Right lobe of liver (tissue), 6 donors: Measurements from ENCODE around the gene PIGQ. TPM values are rescaled to one million over a fixed set of nuclear protein-coding genes. Genes with fewer than 3 reads are reported as not detected.

Experiments used
- ATAC-seq, 4 donors: fragments of 200-7000 bp; cut with Tn5 transposase; one replicate each; pipeline ENCODE4 v1.9.1; 2020; ENCODE audit warnings: mild to moderate bottlenecking in 4 of 4, moderate library complexity in 4 of 4
- DNase-seq, 3 donors: peaks; one replicate each; pipeline ENCODE4 v3.0.0-alpha.2; 2020
- H3K27ac ChIP-seq, 3 donors: fragments of 200-600 bp; one replicate each; pipeline ENCODE4 v1.8.0; 2022
- H3K27me3 ChIP-seq, 2 donors: fragments of 200-600 bp; one replicate each; pipeline ENCODE4 v1.8.0; 2022
- H3K36me3 ChIP-seq, 4 donors: fragments of 200-600 bp; sonication (generic) in 1 of 4; one replicate each; pipeline versions ENCODE4 v1.5.1 to v1.8.0; 2017 to 2022; ENCODE audit warnings: control low read depth in 1 of 4
- H3K4me1 ChIP-seq, 4 donors: fragments of 200-600 bp; sonication (generic) in 1 of 4; one replicate each; pipeline versions ENCODE4 v1.5.1 to v1.8.0; 2017 to 2022; ENCODE audit warnings: control low read depth in 1 of 4
- H3K4me3 ChIP-seq, 3 donors: fragments of 200-600 bp; one replicate each; pipeline ENCODE4 v1.8.0; 2022
- H3K9me3 ChIP-seq, 4 donors: fragments of 200-600 bp; sonication (generic) in 1 of 4; one replicate each; pipeline versions ENCODE4 v1.5.1 to v1.8.0; 2017 to 2022; ENCODE audit warnings: control low read depth in 1 of 4
- CTCF ChIP-seq, 4 donors: fragments of 200-600 bp in 3 of 4; fragments of 450-650 bp in 1 of 4; IDR thresholded peaks; one replicate each; pipeline versions ENCODE4 v1.5.1 to v1.8.0; 2016 to 2022; ENCODE audit warnings: antibody characterized with exemption in 4 of 4, mild to moderate bottlenecking in 2 of 4
- POLR2A ChIP-seq: fragments of 450-650 bp; IDR thresholded peaks from one replicate; pipeline ENCODE4 v1.6.1; 2017; ENCODE audit warnings: antibody characterized with exemption, mild to moderate bottlenecking
- WGBS: methylation state at CpG from one replicate; pipeline ENCODE4 v1.1.6; 2018; ENCODE audit warnings: low coverage, low lambda C conversion rate; ENCODE audit not compliant: insufficient coverage; ENCODE audit errors: missing lambda C conversion rate; 5-methylcytosine and 5-hydroxymethylcytosine counted together
- intact Hi-C, 2 donors: fragments of 100-400 bp; cut with DNase I; formaldehyde crosslinking; loops; one replicate each; pipeline versions ENCODE4 v1.11.2 to v1.14.1; 2022
- total RNA-seq, 6 experiments: library from RNA; depleted of rRNA in 2 of 6; stranded (reverse); fragments of >200 nt in 2 of 6; fragmentation: NEBNext Ultra II Directional in 3 of 6; extraction: Animal tissue kit (Norgen Biotek cat#: 25700) in 3 of 6; gene quantifications; one replicate each; pipeline versions ENCODE4 v1.1.0 to v1.2.4, GENCODE V29; 2016 to 2023
- donor health status: DM: no; HTN: yes; CAD: no.
- donor health status: DM: no; HTN: no; CAD: no.
- donor health status: DM: no; HTN: no; CAD: no.
- donor health status: DM: no; HTN: yes; CAD: no.
- donor health status: DM: no; HTN: yes; CAD: no.

The PIGQ gene
- total RNA-seq, 6 experiments from 2014 or later, result 19.5 to 32.0 (median 27.8) TPM

DNA sequence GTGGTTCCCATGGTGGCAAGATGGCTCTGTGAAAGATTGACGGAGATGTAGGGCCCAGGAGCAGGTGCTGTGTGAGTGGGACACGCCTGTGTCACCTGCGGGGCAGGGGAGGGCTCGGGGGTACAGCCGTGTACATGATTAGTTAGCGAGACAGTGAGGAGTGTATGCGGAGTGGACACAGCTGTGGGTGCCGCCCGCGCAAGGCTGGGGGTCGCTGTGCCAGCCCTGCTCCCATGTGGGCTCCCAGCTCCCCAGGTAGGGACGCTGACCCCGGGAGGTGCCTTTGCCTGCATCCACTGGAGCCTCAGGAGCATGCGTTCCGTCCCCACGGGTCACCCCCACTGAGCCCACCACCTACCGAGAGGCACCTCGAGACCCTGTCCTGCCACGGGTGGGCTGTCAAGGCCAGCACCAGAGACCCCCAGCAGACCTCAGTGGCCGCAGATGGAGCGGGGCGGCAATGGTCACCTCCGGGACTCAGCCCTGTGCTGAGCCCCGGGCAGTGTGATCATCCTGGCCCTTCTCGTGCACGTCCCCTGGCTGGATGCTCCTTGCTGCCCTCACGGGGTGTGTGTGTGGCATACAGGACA lies 34.8 kb upstream of the PIGQ start:
- intact Hi-C loops, result no loop called here
- H3K4me1 ChIP-seq, result peaks cover 0 to 32% (median 11%) of the 10 kb centered on the region in 4 donors
- no peaks in the 10 kb centered on the region for H3K9me3 ChIP-seq
- no peaks in the 10 kb centered on the region for H3K27me3 ChIP-seq
- H3K4me3 ChIP-seq, result peak overlapping the region in 1 of 3 donors; percentile 57
- DNase-seq (no peak), ATAC-seq (peak; percentile 42 to 59 (median 54))
- H3K36me3 ChIP-seq, result no peaks in the 10 kb centered on the region
- TF ChIP-seq POLR2A, result no peak
- TF ChIP-seq CTCF (IDR thresholded peaks at IDR 0.05), result peak in 1 of 4 donors; percentile 17
- H3K27ac ChIP-seq, result no peak overlapping the region
- 50% methylated on average over 1 of the region's 27 CpGs for WGBS

DNA sequence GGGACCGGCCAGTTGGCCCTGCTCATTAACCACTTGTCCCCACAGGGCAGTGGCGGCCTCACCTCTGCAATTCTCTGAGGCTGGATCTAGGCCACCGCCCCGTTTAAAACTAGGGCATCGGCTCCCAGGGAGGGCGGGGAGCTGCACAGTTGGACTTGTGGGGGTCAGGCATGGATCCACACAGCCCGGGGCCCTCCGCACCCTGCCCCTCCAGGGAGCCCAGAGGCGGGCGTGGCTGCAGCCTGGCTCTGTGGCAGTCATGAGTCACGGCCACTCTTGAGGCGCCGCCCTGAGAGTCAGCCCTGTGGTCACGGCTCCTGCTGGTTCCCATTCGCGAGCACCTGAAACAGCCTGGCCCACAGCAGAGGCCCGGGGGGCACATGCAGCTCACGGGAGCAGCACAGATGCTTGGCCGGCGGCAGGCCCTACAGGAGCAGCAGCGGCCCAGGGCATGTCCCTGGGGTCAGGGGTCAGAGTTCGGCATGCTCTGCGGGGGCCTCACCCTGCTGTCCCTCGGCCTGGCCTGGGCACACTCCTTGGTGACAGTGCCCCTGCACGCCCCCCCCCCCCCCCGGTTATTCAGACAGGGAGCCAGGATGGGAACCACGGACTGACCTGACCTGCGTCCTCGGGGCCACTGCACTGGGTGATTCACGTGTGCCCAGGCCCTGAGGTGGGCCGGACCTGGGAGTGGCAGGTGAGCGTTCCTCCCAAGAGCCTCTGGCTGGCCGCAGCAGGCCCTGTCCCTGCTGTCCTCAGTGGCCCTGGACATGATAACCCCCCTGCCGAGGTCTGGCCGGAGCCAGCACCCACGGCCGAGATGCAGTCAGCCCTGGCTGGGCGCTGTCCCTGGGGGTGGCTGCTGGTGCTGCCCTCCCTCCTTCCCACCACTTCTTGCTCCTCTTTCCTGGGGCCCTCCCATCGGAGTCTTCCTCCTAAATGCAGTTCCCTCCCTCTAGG lies 34.0 kb upstream of the PIGQ start:
- ATAC-seq, result peak; percentile 15 to 60 (median 18)
- TF ChIP-seq POLR2A, result no peak
- no peak for TF ChIP-seq CTCF (IDR thresholded peaks at IDR 0.05)
- WGBS, result 52% methylated on average over 7 of the region's 39 CpGs
- peak in 2 of 3 donors; percentile 64 to 87 for DNase-seq
- Histone ChIP-seq H3K4me1 (peaks cover 0 to 29% (median 11%) of the 10 kb centered on the region in 4 donors), H3K27me3 (no peaks in the 10 kb centered on the region), H3K36me3 (no peaks in the 10 kb centered on the region), H3K4me3 (no peak overlapping the region), H3K9me3 (no peaks in the 10 kb centered on the region), H3K27ac (no peak overlapping the region)
- intact Hi-C loops, result no loop called here

DNA sequence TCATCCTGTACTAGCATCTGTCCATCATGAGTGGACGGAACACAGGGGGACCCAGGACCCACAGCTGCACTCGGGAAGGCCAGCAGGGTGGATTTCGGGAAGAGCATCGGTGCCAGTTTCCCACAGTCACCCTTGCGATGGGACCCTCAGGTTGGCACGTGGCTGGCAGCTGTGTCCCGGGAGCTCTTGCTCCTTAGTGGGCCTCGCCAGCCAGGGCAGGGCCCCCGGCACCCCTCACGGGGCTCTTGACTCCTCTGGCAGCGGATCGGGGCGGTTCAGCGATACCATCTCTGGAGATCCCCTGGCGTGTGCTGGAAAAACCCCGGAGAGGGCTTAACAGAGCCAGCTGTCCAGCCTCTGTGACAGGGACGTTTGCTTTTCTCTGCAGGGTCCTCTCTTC lies 33.0 kb upstream of the PIGQ start:
- Histone ChIP-seq H3K9me3 (no peaks in the 10 kb centered on the region), H3K27ac (no peak overlapping the region), H3K4me3 (no peak overlapping the region), H3K27me3 (no peaks in the 10 kb centered on the region), H3K36me3 (no peaks in the 10 kb centered on the region), H3K4me1 (peaks cover 0 to 29% (median 11%) of the 10 kb centered on the region in 4 donors)
- TF ChIP-seq POLR2A (no peak), CTCF (IDR thresholded peaks at IDR 0.05) (no peak)
- WGBS, result no CpG with 5 or more reads among the region's 17 CpGs
- intact Hi-C loops, result no loop called here
- DNase-seq (no peak), ATAC-seq (no peak)

DNA sequence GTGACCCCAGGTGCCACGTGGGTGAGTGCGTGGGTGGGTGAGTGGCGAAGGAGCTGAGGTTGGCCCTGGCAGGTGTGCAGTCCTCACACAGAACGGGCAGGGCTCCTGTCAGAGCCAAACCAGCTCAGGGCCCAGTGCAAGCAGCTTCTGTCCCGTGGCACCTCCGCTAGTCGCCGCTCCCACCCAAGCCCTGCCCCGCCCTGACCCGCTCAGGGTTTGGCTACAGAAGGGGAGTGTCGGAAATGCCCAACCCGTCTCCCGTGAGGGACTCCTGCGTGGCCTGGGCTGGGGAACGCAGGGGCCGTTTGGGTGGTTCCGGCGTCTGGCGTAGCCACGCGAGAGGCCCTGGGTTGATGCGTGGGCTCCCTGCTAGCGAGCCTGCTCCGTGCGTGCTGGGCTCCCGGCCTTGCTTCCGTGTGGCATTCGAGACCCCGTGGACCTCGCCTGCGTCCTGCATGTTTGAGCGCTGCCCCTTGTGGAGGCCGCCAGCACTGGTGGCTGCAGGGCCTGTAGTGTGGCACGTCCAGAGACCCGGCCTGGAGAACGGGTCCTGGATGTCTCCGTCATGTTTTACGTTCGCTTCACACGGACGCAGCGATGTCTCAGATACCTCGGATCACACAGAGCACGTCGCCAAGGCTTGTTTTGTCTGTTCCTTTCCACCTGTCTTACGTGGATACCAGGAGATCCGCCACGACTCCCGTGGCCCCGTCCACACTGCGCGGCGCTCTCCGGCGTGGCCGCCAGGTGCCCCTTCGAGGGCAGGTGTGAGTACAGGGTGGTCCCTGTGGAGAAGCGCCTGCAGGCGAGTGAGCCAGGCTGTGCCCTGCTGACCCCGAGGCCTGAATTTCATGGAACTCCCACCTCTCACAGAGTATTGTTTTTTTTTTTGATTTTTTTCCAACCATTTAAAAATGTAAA lies 32.1 kb upstream of the PIGQ start:
- no peak for TF ChIP-seq POLR2A
- TF ChIP-seq CTCF (IDR thresholded peaks at IDR 0.05), result no peak
- Histone ChIP-seq H3K36me3 (no peaks in the 10 kb centered on the region), H3K4me1 (peaks cover 0 to 32% (median 11%) of the 10 kb centered on the region in 4 donors), H3K4me3 (no peak overlapping the region), H3K27ac (no peak overlapping the region), H3K27me3 (no peaks in the 10 kb centered on the region), H3K9me3 (no peaks in the 10 kb centered on the region)
- intact Hi-C loops, result no loop called here
- ATAC-seq (no peak), DNase-seq (no peak)
- WGBS, result 92% methylated on average over 20 of the region's 60 CpGs
